Liver (tissue), 3 donors: ENCODE data around the gene UBL4A.

Source experiments
- GABPA ChIP-seq, 2 donors: IDR thresholded peaks in 1 of 2; conservative IDR thresholded peaks in 1 of 2; 2 replicates each; pipeline ENCODE4 v1.6.1; 2016; ENCODE audit warnings: antibody characterized with exemption in 2 of 2, mild to moderate bottlenecking in 1 of 2, moderate library complexity in 1 of 2
- RAD21 ChIP-seq, 2 donors: IDR thresholded peaks; 2 replicates each; pipeline ENCODE4 v1.6.1; 2016; ENCODE audit warnings: antibody characterized with exemption in 2 of 2, mild to moderate bottlenecking in 2 of 2
- TAF1 ChIP-seq: conservative IDR thresholded peaks from 2 replicates; pipeline ENCODE4 v1.6.1; 2016; ENCODE audit warnings: antibody characterized with exemption, mild to moderate bottlenecking
- YY1 ChIP-seq: IDR thresholded peaks from 2 replicates; pipeline ENCODE4 v1.6.1; 2016; ENCODE audit warnings: antibody characterized with exemption, mild to moderate bottlenecking
- TF ChIP-seq, protein P1 (sequence below): fragments of 150-350 bp; IDR thresholded peaks from 2 replicates; pipeline ENCODE4 v1.5.1; 2017; ENCODE audit warnings: improper control_type of control experiment, low read depth, low read length; ENCODE audit not compliant: missing input control
- TF ChIP-seq, protein P2 (sequence below): IDR thresholded peaks from 2 replicates; pipeline ENCODE4 v1.6.1; 2016; ENCODE audit warnings: antibody characterized with exemption
- TF ChIP-seq, protein P3 (sequence below): IDR thresholded peaks from 2 replicates; pipeline ENCODE4 v1.6.1; 2016; ENCODE audit warnings: antibody characterized with exemption
- donor health status: healthy.
- donor health status: healthy.

DNA sequence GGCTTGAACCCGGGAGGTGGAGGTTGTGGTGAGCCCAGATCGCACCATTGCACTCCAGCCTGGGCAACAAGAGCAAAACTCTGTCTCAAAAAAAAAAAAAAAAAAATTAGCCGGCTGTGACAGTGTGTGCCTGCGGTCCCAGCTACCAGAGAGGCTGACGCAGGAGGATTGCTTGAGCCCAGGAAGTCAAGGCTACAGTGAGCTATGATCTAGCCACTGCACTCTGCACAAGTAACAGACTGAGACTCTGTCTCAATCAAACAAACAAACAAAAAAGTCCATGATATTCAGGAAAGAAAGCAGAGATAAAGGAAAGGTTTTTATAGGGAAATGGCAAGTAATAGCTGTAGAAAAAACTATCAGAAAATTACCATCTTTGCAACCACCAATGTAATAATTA lies 5.2 kb downstream of the UBL4A start:
- TF ChIP-seq, protein P1, sequence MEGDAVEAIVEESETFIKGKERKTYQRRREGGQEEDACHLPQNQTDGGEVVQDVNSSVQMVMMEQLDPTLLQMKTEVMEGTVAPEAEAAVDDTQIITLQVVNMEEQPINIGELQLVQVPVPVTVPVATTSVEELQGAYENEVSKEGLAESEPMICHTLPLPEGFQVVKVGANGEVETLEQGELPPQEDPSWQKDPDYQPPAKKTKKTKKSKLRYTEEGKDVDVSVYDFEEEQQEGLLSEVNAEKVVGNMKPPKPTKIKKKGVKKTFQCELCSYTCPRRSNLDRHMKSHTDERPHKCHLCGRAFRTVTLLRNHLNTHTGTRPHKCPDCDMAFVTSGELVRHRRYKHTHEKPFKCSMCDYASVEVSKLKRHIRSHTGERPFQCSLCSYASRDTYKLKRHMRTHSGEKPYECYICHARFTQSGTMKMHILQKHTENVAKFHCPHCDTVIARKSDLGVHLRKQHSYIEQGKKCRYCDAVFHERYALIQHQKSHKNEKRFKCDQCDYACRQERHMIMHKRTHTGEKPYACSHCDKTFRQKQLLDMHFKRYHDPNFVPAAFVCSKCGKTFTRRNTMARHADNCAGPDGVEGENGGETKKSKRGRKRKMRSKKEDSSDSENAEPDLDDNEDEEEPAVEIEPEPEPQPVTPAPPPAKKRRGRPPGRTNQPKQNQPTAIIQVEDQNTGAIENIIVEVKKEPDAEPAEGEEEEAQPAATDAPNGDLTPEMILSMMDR = no peak
- TF ChIP-seq YY1 (no peak), TAF1 (no peak), RAD21 (IDR thresholded peaks at IDR 0.05) (no peak), GABPA (IDR thresholded peaks at IDR 0.05 in 1 of 2, conservative IDR thresholded peaks at IDR 0.05 in 1 of 2) (no peak)
- TF ChIP-seq, protein P2, sequence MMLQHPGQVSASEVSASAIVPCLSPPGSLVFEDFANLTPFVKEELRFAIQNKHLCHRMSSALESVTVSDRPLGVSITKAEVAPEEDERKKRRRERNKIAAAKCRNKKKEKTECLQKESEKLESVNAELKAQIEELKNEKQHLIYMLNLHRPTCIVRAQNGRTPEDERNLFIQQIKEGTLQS = no peak
- TF ChIP-seq, protein P3, sequence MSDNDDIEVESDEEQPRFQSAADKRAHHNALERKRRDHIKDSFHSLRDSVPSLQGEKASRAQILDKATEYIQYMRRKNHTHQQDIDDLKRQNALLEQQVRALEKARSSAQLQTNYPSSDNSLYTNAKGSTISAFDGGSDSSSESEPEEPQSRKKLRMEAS = no peak
